ENCODE measurements around the gene WDR76.

WDR76 gene

DNA sequence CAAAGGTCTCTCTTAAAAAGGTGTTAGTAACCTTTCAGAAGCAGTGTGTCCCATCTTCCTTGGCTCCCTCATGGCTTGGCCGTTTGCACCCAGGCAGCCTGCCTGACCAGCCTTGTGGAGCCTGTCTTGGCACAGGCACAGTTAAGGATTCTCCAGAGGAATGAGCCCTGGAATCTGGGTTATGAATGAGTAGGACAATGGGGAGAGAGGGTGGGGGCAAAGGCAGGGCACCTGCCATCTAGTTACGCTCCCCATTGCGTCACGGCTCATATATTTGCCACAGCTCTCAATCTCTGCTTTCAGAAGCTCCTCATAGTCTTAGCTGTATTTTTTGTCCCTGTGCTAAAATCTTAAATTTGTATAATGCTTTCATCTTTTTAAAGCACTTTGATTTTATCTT, 50.6 kb downstream of the WDR76 start:
- DNase-seq (ENCODE audit: low read depth in 2 of 2) = no peak

DNA sequence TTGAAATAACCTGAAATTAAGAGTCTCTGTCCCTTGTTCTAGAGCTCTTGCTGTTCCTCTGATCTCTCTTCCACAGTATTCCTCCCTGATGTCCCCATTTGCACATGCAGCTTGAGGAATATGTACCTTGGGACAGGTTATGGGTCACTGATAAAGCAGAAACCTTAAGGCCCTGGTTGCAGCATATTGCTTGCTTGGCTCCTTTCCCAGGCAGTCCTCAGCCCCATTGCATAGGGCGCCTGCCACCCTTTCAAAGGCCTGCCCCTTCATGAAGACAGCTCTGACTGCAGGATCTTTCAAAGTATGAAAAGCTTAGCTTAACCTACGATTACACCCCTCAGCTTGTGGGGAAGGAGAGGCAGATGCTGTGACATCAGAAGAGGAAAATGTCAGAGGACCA, 51.6 kb downstream of the WDR76 start:
- DNase-seq (ENCODE audit: low read depth in 2 of 2) = no peak

DNA sequence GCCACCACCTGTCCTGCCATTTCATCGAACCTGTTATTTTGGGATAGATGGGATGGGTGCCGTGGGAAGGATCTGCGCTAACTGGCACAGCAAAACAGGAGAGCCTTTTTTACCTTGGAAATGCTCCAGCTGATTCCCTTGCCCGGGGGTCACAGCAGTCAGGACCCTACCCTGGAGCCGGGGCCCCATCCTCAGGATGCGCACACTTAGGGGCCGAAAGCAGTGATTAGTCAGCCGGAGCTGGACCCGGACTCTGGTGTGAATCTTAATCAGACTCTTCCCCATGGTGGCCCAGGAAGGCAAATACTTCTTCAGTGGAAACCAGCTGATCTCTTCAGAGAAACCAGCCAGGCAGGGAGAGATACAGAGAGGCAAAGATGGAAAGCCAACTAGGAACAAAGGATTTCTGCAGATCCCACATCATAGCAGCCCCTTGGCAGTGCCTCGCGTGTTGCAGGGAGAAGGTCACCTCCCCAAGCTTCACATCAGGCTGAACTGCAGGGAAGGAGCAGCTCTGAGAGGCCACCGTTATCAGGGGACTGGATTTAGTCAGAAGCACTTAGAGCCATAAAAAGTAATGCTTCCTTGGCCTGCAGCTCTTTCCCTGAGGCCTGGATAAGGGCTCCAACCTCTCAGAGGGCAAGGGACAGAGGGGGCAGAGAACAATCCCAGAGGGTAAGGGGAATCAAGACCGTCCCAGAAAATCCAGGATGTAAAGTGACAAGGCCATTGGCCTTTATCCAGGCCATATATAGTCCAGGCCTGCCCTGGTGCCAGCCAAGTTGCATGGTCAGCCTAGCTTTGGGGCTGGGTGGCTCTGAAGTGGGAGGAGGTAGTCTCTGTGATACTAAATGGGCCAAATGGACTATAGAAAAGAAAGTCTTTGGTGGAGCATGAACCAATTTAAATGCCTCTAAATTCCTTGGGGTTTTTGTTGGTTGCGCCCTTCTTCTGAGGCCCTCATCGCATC, 52.9 kb downstream of the WDR76 start:
- DNase-seq (ENCODE audit: low read depth in 2 of 2) = no peak

DNA sequence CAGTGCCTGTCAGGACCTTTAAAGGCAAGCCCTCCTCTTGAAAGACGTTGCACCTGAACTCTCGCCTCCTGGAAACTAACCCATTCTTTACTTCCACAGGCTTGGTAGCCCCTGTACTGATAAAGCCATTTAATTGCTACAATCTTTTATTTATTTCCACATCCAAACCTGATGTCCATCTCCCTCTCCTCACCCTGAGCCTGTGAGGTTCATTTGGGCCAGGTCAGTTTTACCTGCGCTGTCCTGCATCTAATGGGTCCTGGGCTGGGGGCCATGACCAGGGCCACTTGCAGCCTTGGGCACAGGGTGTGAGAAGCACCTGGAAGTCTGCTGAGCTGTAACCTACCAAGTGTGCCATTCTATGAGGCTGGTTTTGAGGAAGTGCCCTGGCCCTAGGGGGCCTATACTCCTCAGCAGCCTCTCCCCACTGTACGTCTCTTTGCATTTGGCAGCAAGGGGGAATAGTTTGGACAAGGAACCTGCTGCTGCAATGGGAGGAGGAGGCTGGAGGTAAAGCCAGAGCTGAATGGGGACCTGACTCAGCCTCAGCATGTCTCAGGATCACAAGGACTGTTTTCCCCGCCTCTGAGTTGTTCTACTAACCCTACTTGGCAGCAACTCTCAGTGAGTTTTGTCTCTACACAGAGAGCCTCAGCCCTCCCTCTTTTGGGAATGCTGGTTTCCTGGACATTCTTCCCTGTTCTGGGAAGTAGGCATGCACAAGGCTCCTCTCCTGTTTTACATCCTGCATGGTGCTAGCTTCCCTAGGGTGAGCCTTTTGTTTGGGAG, 53.8 kb downstream of the WDR76 start:
- no peak for DNase-seq (ENCODE audit: low read depth in 2 of 2)

DNA sequence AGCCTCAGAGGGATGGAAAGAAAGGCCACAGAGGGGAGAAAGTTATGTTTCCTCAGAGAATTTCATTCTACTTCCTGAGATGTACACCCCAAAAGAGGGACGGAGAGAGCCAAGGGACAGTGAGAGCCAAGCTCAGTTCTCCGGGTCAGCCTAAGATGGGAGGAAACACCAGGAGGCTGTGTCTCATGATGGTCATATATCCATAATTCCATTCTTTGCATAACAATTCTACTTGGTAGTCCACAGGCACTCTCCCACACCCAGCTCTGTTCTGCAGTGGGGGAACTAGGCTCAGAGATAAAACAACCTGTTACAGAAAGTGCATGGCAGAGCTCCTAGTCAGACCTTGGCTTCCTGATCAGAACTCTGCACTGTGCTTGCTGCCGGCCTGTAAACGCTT, 54.4 kb downstream of the WDR76 start:
- DNase-seq (ENCODE audit: low read depth in 2 of 2) = no peak

DNA sequence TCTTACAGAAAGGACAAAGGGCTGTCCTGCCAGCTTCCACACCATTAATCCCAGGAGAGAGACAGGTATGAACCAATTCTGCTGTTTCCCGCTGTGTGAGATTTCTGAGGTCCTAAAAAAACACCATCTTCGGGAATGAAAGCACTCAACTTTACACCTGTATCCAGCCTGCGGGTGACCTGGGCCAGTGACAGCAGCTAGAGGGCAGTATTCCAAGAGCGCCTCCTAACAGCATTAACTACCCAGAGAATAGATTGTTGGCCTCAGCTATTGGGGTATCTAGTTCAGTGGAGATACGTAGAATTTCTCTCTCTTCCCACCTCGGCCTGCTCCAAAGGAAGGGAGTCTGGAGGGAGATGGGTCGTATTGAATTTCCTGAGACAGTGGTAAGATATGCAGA, 55.1 kb downstream of the WDR76 start:
- no peak for DNase-seq (ENCODE audit: low read depth in 2 of 2)

DNA sequence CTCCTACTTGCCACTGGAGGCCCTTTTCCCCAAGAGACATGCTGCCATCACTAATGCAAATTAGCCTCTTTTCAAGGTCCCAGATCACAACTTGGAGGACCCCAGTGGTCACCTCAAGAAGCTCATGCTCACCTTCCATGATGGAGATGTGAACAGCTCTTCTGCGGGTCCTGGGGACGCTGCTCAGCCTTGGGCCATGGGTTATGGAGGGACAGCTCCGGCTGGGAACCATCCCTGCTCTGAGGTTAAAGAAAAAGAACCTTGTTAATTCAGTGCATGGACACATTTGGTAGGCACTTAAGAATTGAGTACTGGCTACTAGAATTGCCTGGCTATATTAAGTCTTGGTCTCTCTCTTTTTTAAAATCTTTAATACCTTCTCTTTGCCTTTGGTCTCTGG, 56.8 kb downstream of the WDR76 start:
- DNase-seq (ENCODE audit: low read depth in 2 of 2) = no peak

DNA sequence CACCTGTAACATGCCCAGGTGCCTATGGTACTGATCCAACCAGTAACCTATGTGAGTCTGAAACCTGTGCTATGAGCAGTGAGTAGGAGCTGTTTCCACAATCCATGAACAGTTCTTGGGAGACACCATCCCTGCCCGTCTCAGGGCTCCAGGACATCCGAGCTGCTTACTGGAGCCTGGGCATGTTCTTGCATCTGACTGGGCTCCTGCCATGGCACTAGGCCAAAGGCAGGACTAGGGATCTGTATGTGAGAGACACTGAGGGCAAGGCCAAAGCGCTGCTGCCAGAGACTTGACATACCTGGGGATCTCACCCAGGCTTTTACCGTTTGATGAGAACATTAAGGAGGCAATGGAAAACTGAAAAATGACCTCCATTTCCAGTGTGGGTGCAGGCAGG, 59.8 kb downstream of the WDR76 start:
- DNase-seq (ENCODE audit: low read depth in 2 of 2) = no peak

DNA sequence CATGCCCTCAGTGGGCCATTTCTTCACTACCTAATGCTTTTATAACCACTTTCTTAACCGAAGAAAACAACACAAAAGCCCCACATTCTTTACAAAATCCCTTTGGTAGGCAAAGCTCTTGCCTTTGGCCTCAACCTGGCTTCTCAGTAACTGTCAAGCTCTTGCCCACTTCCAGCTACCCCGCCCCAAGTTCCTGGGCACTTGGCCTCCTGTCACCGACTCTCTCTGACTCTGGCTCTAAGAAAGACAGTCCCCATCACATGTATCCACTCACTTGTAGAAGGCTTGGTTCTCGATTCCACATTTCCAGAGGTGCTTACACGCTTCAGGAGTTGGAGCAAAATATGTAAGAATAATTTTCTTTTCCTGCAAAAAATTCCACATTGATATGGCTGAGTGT, 61.1 kb downstream of the WDR76 start:
- DNase-seq (ENCODE audit: low read depth in 2 of 2) = no peak

DNA sequence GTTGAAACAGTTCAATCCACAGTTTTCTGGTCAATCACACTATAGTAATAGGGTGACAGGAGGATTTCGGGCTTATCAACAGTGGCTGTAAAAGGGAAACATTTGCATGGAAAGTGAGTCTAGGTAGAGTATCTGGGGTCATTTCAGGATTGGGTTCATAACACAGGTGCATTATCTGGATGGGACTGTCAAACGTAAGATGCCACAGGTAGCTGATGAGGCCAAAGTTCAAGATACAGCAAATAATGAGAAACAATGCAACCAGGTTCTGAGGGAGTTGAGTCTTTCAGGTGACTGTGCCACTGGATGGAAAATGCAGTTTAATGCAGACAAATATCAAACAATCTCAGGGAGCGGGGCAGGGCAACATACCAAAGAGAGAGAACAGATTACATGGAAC, 62.2 kb downstream of the WDR76 start:
- no peak for DNase-seq (ENCODE audit: low read depth in 2 of 2)

DNA sequence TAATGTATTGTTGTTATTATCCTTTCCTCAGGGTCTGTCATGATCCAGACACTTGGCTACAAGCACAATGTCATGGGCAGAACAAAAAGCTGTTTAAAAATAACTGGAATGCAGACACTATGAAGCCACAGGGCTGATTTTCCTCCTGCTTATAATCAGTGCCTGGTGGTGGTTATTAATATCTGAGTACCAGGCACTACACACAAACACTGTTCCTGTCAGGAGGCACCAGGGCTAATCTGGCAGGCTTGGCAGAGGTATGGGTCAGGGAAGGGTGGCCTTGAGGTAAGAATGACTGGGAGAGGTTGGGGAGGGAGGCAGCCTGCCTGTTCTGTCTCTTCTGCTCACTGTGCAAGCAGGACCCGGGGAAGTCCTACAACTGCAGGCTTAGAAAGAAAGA, 67.2 kb downstream of the WDR76 start:
- DNase-seq (ENCODE audit: low read depth in 2 of 2) = no peak

DNA sequence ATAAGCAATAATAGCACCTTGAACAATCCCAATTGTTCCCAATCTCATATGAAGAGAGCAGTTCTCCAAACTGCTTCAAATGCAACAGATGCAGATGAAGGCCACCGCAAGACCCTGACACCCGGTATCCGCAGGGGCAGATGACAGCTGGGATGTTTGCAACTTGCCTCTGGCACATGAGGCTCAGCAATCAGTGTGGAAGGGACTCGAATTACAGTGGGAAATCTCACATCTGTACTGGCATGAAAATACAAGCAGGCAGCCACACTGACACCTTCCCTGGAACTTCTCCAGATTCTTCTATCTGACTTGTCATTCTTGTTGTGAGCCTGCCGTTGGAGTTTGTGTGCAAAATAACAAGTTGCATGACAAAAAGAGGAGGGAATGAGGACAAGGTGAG, 68.8 kb downstream of the WDR76 start:
- DNase-seq (ENCODE audit: low read depth in 2 of 2) = no peak

DNA sequence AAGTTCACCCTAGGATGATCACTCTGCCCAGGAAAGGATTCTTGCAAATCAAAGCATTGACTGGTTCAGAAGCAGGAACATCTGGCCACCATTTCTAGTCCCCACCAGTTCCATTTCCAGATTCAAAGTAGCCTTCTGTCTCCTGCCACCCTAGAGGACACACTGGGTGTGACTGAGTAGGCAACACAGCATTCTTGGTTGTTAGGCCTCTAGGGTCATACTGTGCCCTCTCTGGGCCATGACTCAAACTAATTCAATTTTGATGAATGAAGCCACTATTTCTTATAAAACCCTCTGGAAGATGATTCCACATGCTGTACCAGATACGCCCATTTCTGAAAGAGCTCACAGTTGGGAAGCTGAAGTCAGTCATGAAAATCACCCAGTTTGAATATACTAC, 69.7 kb downstream of the WDR76 start:
- no peak for DNase-seq (ENCODE audit: low read depth in 2 of 2)

DNA sequence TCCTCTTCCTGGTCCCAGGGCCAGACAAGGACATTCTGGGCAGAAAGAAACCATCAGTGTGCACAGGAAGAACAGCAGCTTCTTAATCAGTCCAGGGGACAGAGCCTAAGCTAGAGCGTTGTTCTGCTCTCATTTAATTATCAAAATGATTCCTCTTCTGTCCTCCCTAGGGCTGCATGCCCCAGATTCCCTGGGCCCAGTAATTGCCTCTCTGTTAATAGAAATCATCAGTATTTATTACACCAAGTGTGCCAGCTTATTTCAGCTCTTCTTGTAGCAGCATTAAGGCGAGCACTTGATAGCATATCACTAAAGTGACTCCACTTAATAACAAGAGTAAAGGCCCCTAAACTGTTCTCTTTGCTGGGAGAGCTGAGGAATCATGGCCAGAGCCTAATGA, 72.1 kb downstream of the WDR76 start:
- DNase-seq (ENCODE audit: low read depth in 2 of 2) = no peak

DNA sequence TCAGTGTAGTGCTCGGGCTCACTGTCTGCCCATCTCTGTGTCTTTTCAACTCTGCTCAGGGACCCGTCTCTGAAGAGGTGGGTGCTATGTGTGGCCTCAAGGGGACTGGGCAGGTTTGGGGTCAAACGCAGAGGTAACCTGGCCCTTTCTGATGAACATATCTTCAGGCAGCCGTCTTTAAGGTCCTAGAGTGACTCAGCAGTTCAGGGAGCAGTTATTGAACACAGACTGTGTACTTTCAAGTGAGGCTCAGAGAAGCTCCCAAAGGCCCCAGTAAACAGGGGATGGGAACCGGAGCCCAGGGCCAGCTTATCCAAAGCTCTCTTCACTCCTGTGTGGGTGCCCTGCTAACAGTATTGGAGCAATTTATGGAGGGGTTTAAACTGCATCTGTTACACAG, 73.1 kb downstream of the WDR76 start:
- DNase-seq (ENCODE audit: low read depth in 2 of 2) = no peak

DNA sequence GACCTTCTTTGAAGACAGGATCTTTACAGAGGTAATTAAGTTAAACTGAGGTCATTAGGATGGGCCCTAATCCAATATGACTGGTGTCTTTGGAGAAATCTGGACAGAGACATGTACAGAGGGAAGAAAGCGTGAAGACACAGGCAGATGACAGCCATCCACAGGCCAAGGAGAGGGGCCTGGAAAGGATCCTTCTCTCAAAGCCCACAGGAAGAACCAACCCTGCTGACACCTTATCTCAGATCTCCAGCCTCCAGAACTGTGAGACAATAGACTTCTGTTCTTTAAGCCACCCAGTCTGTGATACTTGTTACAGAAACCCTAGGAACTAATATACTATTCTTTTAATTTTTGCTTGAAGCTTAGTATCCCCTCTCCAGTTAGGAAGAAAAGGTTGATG, 74.2 kb downstream of the WDR76 start:
- no peak for DNase-seq (ENCODE audit: low read depth in 2 of 2)

DNA sequence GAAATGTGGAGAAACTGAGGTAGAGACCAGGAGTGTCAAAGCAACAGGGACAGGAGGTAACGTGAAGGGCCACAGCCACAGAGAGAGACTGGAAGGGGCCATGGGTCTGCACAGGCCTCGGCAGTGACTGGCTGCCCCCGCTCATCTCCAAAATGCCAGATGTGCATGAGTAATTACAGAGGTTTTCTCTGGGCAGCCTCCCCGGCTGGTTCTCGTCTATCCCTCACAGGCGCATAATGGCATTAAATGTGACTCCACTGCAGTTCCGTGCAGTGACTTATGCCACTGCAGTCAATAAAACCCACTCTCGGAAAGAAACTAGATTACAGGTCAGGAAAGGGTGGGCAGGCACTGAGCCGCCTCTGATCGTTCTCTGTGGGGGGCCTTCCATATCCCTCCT, 74.7 kb downstream of the WDR76 start:
- DNase-seq (ENCODE audit: low read depth in 2 of 2) = no peak

DNA sequence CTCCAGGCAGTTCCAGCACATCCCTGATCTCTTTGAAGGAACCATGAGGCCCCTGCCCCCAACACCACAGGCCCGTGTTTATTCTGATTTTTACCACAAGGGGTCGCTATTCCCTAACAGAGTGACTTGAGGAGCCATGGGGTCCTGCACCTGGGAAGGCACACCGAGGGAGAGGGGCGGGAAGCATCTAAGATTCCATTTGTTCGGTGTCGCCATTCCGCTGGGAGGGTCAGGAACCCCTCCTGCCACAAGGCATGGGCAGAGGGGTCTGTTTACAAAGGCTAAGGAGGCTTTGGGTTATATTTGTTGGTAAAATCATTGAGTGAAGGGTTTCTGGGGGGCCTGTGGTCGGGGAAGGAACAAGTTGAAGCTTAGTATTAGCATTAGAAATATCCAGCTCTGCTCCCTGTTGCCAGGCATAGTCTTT, 77.1 kb downstream of the WDR76 start:
- peak; percentile 5 to 23 for DNase-seq (ENCODE audit: low read depth in 2 of 2)

DNA sequence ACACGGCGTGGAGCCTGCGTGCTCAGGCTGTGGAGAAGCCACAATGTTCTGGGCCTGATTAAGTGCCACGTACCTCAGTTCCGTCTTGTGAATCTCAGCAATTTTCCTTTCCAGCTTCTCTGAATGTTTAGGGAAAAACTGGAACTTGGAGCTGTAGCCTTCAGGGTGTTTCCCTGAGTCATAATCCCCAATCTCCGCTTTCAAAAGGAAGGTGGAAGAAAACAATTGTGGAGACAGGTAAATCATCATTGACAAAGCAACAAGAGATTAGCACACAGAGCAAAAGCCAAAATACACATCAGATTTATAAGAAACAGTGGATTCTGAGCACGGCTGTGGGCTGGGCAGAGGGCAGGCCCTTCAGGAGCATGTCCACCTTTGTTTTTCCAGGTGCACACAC, 79.0 kb downstream of the WDR76 start:
- DNase-seq (ENCODE audit: low read depth in 2 of 2) = no peak

DNA sequence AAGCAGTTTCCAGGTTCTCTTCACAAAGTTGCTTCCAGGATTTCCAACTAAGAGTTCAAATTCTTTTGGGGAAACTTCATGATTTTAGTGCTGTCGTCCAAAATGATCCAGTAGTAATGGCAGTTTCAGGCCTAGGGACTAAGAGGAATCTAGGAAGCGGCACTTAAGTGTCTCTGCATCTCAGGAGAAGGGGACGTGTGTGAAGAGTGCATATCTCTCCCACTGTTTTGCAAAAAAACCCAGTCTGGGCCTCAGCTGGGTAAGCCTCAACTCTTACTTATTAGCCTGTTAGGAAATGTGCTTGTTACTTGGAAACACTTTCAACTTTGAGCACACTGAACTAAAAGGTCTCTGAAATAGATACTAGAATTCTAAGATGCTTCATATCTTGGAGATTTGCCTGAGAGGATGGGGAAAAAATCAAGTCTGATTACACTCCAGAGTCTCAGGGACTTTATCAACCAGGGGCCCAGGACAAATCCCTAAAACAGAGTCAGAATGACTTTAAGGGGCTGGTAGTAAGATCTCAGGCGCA, 81.8 kb downstream of the WDR76 start:
- DNase-seq (ENCODE audit: low read depth in 2 of 2) = no peak

DNA sequence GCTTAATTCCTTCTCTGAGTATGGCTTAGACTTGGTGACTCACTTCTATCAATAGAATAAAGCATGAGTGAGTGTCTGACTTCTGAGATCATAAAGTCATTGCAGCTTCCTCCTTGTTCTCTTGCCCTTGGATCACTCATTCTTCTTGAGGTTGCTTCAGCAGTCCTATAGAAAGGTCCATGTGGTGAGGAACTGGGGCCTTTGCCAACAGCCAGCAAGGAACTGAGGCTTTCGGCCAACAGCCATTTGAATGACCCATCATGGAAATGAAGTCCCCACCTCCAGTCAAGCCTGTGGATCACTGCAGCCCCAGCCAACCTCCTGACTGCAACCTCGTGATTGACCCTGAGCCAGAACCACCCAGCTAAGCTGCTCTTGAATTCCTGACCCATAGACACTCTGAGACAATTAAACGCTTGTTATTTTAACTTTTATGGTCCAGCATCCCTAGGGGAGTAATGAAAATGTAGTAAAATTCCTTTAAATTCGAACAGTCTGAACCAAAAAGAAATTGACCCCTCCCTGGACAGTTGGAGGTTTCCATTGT, 84.5 kb downstream of the WDR76 start:
- no peak for DNase-seq (ENCODE audit: low read depth in 2 of 2)

DNA sequence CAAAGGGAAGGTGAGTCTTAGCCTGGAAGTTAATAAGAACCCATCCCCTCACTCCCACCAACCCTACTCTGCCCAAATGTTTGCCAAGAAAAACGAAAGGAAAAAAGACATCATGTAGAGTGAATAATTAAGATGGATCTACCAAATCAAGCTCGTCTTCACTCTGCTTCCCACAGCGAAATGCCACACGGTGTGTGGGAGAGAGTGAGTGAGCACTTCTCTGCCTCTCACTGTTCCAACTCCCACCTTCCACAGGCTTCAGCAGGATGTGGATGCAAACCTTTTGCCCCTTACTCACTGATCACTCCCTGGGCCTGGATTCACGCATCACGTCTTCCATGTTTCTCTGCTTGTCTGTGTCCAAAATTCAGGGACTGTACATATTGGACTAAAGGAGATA, 85.4 kb downstream of the WDR76 start:
- no peak for DNase-seq (ENCODE audit: low read depth in 2 of 2)

All from stimulated activated CD8-positive, alpha-beta memory T cell treated with anti-CD3 and anti-CD28 coated beads, Interleukin-15, amount 100 ng/mL, for 48 hours (primary cell).